Liver (tissue), 3 donors: ENCODE results near the gene CNEP1R1.

Experiments used
- FOXA1 ChIP-seq: IDR thresholded peaks from 2 replicates; pipeline ENCODE4 v1.6.1; 2016; ENCODE audit warnings: antibody characterized with exemption
- FOXA2 ChIP-seq: IDR thresholded peaks from 2 replicates; pipeline ENCODE4 v1.6.1; 2016; ENCODE audit warnings: antibody characterized with exemption
- GABPA ChIP-seq, 2 donors: IDR thresholded peaks in 1 of 2; conservative IDR thresholded peaks in 1 of 2; 2 replicates each; pipeline ENCODE4 v1.6.1; 2016; ENCODE audit warnings: antibody characterized with exemption in 2 of 2, mild to moderate bottlenecking in 1 of 2, moderate library complexity in 1 of 2
- HNF4A ChIP-seq, 2 donors: conservative IDR thresholded peaks; 2 replicates each; pipeline ENCODE4 v1.6.1; 2016; ENCODE audit warnings: antibody characterized with exemption in 2 of 2, mild to moderate bottlenecking in 2 of 2
- HNF4G ChIP-seq: IDR thresholded peaks from 2 replicates; pipeline ENCODE4 v1.6.1; 2016; ENCODE audit warnings: antibody characterized with exemption
- RXRA ChIP-seq, 2 donors: IDR thresholded peaks; 2 replicates each; pipeline ENCODE4 v1.6.1; 2017 to 2018; ENCODE audit warnings: antibody characterized with exemption in 2 of 2, mild to moderate bottlenecking in 1 of 2
- SP1 ChIP-seq: IDR thresholded peaks from 2 replicates; pipeline ENCODE4 v1.6.1; 2018; ENCODE audit warnings: antibody characterized with exemption, mild to moderate bottlenecking
- YY1 ChIP-seq: IDR thresholded peaks from 2 replicates; pipeline ENCODE4 v1.6.1; 2016; ENCODE audit warnings: antibody characterized with exemption, mild to moderate bottlenecking
- TF ChIP-seq, protein P1 (sequence below): fragments of 150-350 bp; IDR thresholded peaks from 2 replicates; pipeline ENCODE4 v1.5.1; 2017; ENCODE audit warnings: improper control_type of control experiment, low read depth, low read length; ENCODE audit not compliant: missing input control
- TF ChIP-seq, protein P2 (sequence below): IDR thresholded peaks from 2 replicates; pipeline ENCODE4 v1.6.1; 2016; ENCODE audit warnings: antibody characterized with exemption
- TF ChIP-seq, protein P3 (sequence below): IDR thresholded peaks from 2 replicates; pipeline ENCODE4 v1.6.1; 2016; ENCODE audit warnings: antibody characterized with exemption
- donor health status: healthy.
- donor health status: healthy.

DNA sequence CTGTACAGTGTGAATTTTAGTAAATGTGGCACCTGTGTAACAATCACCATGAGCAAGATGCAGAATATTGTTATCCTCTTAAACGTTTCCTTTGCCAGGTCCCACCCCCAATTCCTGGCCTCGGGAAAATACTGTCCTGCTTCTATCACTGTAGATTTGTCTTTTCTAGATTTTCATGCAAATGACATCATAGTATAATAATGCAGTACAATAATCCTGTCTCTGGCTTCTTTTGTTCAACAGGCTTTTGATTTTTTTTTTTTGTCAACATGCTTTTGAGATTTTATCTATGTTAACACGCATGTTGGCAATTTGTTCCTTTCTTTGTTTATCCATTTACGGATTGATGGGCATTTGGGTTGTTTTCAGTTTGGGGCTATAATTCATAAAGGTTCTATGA, 20.4 kb downstream of the CNEP1R1 start:
- TF ChIP-seq, protein P1, sequence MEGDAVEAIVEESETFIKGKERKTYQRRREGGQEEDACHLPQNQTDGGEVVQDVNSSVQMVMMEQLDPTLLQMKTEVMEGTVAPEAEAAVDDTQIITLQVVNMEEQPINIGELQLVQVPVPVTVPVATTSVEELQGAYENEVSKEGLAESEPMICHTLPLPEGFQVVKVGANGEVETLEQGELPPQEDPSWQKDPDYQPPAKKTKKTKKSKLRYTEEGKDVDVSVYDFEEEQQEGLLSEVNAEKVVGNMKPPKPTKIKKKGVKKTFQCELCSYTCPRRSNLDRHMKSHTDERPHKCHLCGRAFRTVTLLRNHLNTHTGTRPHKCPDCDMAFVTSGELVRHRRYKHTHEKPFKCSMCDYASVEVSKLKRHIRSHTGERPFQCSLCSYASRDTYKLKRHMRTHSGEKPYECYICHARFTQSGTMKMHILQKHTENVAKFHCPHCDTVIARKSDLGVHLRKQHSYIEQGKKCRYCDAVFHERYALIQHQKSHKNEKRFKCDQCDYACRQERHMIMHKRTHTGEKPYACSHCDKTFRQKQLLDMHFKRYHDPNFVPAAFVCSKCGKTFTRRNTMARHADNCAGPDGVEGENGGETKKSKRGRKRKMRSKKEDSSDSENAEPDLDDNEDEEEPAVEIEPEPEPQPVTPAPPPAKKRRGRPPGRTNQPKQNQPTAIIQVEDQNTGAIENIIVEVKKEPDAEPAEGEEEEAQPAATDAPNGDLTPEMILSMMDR = no peak
- TF ChIP-seq HNF4G (no peak), GABPA (IDR thresholded peaks at IDR 0.05 in 1 of 2, conservative IDR thresholded peaks at IDR 0.05 in 1 of 2) (no peak), HNF4A (conservative IDR thresholded peaks at IDR 0.05) (no peak), FOXA1 (no peak), SP1 (no peak), RXRA (IDR thresholded peaks at IDR 0.05) (no peak), FOXA2 (no peak), YY1 (no peak)
- TF ChIP-seq, protein P2, sequence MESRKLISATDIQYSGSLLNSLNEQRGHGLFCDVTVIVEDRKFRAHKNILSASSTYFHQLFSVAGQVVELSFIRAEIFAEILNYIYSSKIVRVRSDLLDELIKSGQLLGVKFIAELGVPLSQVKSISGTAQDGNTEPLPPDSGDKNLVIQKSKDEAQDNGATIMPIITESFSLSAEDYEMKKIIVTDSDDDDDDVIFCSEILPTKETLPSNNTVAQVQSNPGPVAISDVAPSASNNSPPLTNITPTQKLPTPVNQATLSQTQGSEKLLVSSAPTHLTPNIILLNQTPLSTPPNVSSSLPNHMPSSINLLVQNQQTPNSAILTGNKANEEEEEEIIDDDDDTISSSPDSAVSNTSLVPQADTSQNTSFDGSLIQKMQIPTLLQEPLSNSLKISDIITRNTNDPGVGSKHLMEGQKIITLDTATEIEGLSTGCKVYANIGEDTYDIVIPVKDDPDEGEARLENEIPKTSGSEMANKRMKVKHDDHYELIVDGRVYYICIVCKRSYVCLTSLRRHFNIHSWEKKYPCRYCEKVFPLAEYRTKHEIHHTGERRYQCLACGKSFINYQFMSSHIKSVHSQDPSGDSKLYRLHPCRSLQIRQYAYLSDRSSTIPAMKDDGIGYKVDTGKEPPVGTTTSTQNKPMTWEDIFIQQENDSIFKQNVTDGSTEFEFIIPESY = no peak
- TF ChIP-seq, protein P3, sequence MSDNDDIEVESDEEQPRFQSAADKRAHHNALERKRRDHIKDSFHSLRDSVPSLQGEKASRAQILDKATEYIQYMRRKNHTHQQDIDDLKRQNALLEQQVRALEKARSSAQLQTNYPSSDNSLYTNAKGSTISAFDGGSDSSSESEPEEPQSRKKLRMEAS = no peak
